ENCODE results near the gene ZYG11A.

ZYG11A gene

GRCh38 chr1:52814465-52814864 lies 28.1 kb upstream of the ZYG11A start:
- TF ChIP-seq TEAD4 (IDR thresholded peaks at IDR 0.05) (peak; percentile 72; the same call in 1 of the 2 replicates), FOXM1 (IDR thresholded peaks at IDR 0.05; ENCODE audit: borderline replicate concordance, low read depth) (no peak), CREB1 (IDR thresholded peaks at IDR 0.05; ENCODE audit: low read depth) (no peak), EGR1 (IDR thresholded peaks at IDR 0.05) (no peak), NFIC (IDR thresholded peaks at IDR 0.05) (no peak), ZBTB7A (IDR thresholded peaks at IDR 0.05; ENCODE audit: low read depth) (no peak), YY1 (IDR thresholded peaks at IDR 0.05; ENCODE audit: low read depth) (no peak), CEBPB (IDR thresholded peaks at IDR 0.05) (peak; percentile 79), EP300 (IDR thresholded peaks at IDR 0.05; ENCODE audit: borderline replicate concordance) (no peak), TAF1 (IDR thresholded peaks at IDR 0.05; ENCODE audit: low read depth) (no peak)

DNA sequence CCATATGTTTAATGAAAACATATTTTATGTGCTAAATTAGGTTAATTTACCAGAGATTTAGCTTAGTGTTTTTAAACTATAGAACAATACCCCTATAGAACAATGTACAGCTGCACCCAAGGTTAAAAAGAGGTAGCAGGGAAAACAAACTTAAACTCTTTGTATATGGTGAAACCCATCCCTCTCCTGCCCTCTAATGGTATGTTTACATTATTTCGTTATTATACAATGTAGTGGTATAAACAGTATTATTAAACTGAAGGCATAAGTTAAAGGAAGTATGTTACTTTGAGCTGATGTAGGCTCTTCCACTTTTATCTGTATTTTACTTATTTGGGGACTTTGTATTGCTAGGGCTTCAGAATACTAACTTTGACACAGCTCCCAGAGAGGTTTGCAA lies 16.7 kb upstream of the ZYG11A start:
- TF ChIP-seq, protein P1, sequence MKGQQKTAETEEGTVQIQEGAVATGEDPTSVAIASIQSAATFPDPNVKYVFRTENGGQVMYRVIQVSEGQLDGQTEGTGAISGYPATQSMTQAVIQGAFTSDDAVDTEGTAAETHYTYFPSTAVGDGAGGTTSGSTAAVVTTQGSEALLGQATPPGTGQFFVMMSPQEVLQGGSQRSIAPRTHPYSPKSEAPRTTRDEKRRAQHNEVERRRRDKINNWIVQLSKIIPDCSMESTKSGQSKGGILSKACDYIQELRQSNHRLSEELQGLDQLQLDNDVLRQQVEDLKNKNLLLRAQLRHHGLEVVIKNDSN (IDR thresholded peaks at IDR 0.05) = no peak
- TF ChIP-seq RAD21 (IDR thresholded peaks at IDR 0.05; ENCODE audit: low read depth) (peak; percentile 51), REST (IDR thresholded peaks at IDR 0.05; ENCODE audit: low read depth) (no peak)

DNA sequence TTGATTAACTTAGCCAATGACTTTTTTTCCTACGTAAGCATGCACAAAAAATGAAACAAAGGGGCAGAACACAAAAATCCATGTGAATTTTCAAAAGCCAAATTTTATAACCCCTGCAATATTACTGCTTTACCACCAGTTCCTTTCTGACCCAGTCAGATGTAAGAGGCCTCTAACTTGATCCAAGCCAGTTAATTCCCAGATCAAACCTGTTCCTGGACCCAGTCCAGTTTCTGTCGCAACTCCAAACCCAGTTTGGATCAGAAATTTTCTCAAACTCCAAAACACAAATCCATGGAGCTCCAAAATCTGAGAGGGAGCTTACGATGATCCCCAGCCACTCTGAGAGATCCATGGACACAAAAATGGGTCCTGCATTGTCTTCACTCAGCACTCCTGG lies 7.8 kb upstream of the ZYG11A start:
- TF ChIP-seq ZBTB7A (IDR thresholded peaks at IDR 0.05; ENCODE audit: low read depth) = no peak
- TF ChIP-seq, protein P1 (IDR thresholded peaks at IDR 0.05) = no peak
- peak; percentile 12; the same call in 1 of the 2 replicates for TF ChIP-seq CEBPB (IDR thresholded peaks at IDR 0.05)
- TF ChIP-seq CREB1 (IDR thresholded peaks at IDR 0.05; ENCODE audit: low read depth) = no peak
- TF ChIP-seq NFIC (IDR thresholded peaks at IDR 0.05) = no peak
- TF ChIP-seq TAF1 (IDR thresholded peaks at IDR 0.05; ENCODE audit: low read depth) = no peak

DNA sequence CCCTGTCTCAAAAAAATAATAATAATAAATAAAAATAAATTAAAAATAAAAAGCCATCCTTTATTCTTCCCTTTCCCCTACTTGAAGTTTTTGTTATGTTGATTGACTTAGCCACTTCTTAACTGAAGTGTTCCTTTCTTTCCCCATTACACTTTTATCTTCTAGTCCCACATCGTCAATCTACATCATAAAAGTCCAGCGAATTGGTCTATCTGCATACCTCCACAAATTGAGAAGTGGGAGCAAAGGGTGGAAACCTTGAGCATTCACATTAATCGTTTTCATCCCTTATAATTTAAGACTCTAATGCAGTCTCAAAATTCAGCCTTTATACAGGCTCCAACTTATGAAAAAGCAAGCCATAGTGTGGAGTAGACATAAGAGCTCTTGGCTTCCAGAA lies 6.5 kb upstream of the ZYG11A start:
- TF ChIP-seq, protein P1 (IDR thresholded peaks at IDR 0.05) = no peak
- TF ChIP-seq EGR1 (IDR thresholded peaks at IDR 0.05) (no peak), YY1 (IDR thresholded peaks at IDR 0.05; ENCODE audit: low read depth) (no peak), NFIC (IDR thresholded peaks at IDR 0.05) (no peak)
- TF ChIP-seq, protein P2, sequence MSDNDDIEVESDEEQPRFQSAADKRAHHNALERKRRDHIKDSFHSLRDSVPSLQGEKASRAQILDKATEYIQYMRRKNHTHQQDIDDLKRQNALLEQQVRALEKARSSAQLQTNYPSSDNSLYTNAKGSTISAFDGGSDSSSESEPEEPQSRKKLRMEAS (IDR thresholded peaks at IDR 0.05) = no peak

DNA sequence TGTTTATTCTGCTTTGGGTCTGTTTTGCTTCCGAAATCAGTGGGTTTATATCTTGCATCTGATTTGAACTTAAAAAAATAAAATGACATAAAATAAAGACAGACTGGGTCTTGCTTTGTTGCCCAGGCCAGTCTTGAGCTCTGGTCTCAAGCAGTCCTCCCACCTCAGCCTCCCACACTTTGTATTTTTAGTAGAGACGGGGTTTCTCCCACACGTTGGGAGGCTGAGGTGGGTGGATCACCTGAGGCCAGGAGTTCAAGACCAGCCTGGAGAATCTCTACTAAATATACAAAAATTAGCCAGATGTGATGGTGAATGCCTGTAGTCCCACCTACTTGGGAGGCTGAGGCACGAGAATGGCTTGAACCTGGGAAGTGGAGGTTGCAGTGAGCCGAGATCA lies 5.9 kb downstream of the ZYG11A start:
- TF ChIP-seq RAD21 (IDR thresholded peaks at IDR 0.05; ENCODE audit: low read depth) (no peak), ZBTB7A (IDR thresholded peaks at IDR 0.05; ENCODE audit: low read depth) (no peak), EGR1 (IDR thresholded peaks at IDR 0.05) (no peak), NFIC (IDR thresholded peaks at IDR 0.05) (no peak), TCF12 (IDR thresholded peaks at IDR 0.05; ENCODE audit: low read depth) (no peak), TAF1 (IDR thresholded peaks at IDR 0.05; ENCODE audit: low read depth) (no peak), TEAD4 (IDR thresholded peaks at IDR 0.05) (no peak), FOXM1 (IDR thresholded peaks at IDR 0.05; ENCODE audit: borderline replicate concordance, low read depth) (no peak), CREB1 (IDR thresholded peaks at IDR 0.05; ENCODE audit: low read depth) (no peak), REST (IDR thresholded peaks at IDR 0.05; ENCODE audit: low read depth) (no peak)
- TF ChIP-seq, protein P1 (IDR thresholded peaks at IDR 0.05) = no peak
- TF ChIP-seq, protein P2 (IDR thresholded peaks at IDR 0.05) = no peak

- TF ChIP-seq EGR1 (IDR thresholded peaks at IDR 0.05) = no peak
- TF ChIP-seq REST (IDR thresholded peaks at IDR 0.05; ENCODE audit: low read depth) = no peak
- no peak for TF ChIP-seq RAD21 (IDR thresholded peaks at IDR 0.05; ENCODE audit: low read depth)
- TF ChIP-seq TAF1 (IDR thresholded peaks at IDR 0.05; ENCODE audit: low read depth) = no peak
- TF ChIP-seq FOXM1 (IDR thresholded peaks at IDR 0.05; ENCODE audit: borderline replicate concordance, low read depth) = no peak
- no peak for TF ChIP-seq YY1 (IDR thresholded peaks at IDR 0.05; ENCODE audit: low read depth)
- no peak for TF ChIP-seq CEBPB (IDR thresholded peaks at IDR 0.05)
- TF ChIP-seq CREB1 (IDR thresholded peaks at IDR 0.05; ENCODE audit: low read depth) = no peak
- TF ChIP-seq, protein P2 (IDR thresholded peaks at IDR 0.05) = no peak
- no peak for TF ChIP-seq TEAD4 (IDR thresholded peaks at IDR 0.05)
- TF ChIP-seq EP300 (IDR thresholded peaks at IDR 0.05; ENCODE audit: borderline replicate concordance) = no peak
Measured at GRCh38 chr1:52850951-52851350, 8.4 kb downstream of the ZYG11A start.
